Mesendoderm (in vitro differentiated cells): ENCODE data around the gene CABP2.

Experiments used
- DNase-seq: peaks from one replicate; pipeline ENCODE4 v3.0.0; 2013
- H2AK5ac ChIP-seq: 2 replicates; pipeline ENCODE4 v1.6.1; 2013; ENCODE audit warnings: low read length, inconsistent platforms
- H2BK120ac ChIP-seq: 2 replicates; pipeline ENCODE4 v1.6.1; 2013; ENCODE audit warnings: low read depth, mild to moderate bottlenecking, low read length, moderate library complexity, mixed read lengths
- H2BK15ac ChIP-seq: replicated peaks from 2 replicates; pipeline ENCODE4 v1.6.1; 2013; ENCODE audit warnings: low read depth, mild to moderate bottlenecking, moderate library complexity
- H2BK5ac ChIP-seq: 2 replicates; pipeline ENCODE4 v1.6.1; 2013; ENCODE audit warnings: low read length, inconsistent platforms
- H3K18ac ChIP-seq: 2 replicates; pipeline ENCODE4 v1.6.1; 2013; ENCODE audit warnings: mild to moderate bottlenecking, low read length, mixed read lengths
- H3K23ac ChIP-seq: one replicate; pipeline ENCODE4 v1.6.1; 2013; ENCODE audit warnings: low read length
- H3K27ac ChIP-seq: 2 replicates; pipeline ENCODE4 v1.5.1; 2013; ENCODE audit warnings: low read depth, mild to moderate bottlenecking, inconsistent platforms, low read length, moderate library complexity
- H3K27me3 ChIP-seq: 2 replicates; pipeline ENCODE4 v1.6.1; 2013; ENCODE audit warnings: low read length, control low read depth, mild to moderate bottlenecking, inconsistent platforms; ENCODE audit not compliant: insufficient read depth, poor library complexity
- H3K36me3 ChIP-seq: 2 replicates; pipeline ENCODE4 v1.6.1; 2013; ENCODE audit warnings: low read length, inconsistent platforms; ENCODE audit not compliant: control insufficient read depth, insufficient read depth
- H3K4ac ChIP-seq: one replicate; pipeline ENCODE4 v1.6.1; 2013; ENCODE audit warnings: low read depth, mild to moderate bottlenecking, low read length, moderate library complexity
- H3K4me1 ChIP-seq: 2 replicates; pipeline ENCODE4 v1.6.1; 2013; ENCODE audit warnings: low read depth, low read length, inconsistent platforms; ENCODE audit not compliant: control insufficient read depth
- H3K4me2 ChIP-seq: 2 replicates; pipeline ENCODE4 v1.6.1; 2013; ENCODE audit warnings: low read length
- H3K4me3 ChIP-seq: 2 replicates; pipeline ENCODE4 v1.5.1; 2013; ENCODE audit warnings: mild to moderate bottlenecking, low read length
- H3K56ac ChIP-seq: one replicate; pipeline ENCODE4 v1.6.1; 2013; ENCODE audit warnings: low read length
- H3K79me1 ChIP-seq: 2 replicates; pipeline ENCODE4 v1.6.1; 2013; ENCODE audit warnings: low read length, inconsistent platforms
- H3K79me2 ChIP-seq: 2 replicates; pipeline ENCODE4 v1.6.1; 2013; ENCODE audit warnings: mild to moderate bottlenecking, low read length; ENCODE audit not compliant: control insufficient read depth, insufficient read depth
- H3K9ac ChIP-seq: 2 replicates; pipeline ENCODE4 v1.6.1; 2013; ENCODE audit warnings: low read length, inconsistent platforms
- H4K5ac ChIP-seq: one replicate; pipeline ENCODE4 v1.6.1; 2013; ENCODE audit warnings: low read length
- H4K8ac ChIP-seq: one replicate; pipeline ENCODE4 v1.6.1; 2013; ENCODE audit warnings: low read depth, mild to moderate bottlenecking, control low read depth, low read length, moderate library complexity
- WGBS: extraction: QIAGEN DNeasy Blood & Tissue Kit; methylation state at CpG from one replicate; pipeline ENCODE4 v1.1.7; 2013; ENCODE audit warnings: low lambda C conversion rate, missing lambda C conversion rate; ENCODE audit not compliant: insufficient coverage; ENCODE audit errors: extremely low coverage; 5-methylcytosine and 5-hydroxymethylcytosine counted together

CABP2 gene

GRCh38 chr11:67494371-67495233 is 28.6 kb downstream of the CABP2 start:
- no peaks in the 10 kb centered on the region for H3K4me1 ChIP-seq
- H3K36me3 ChIP-seq = peaks cover 6% of the 10 kb centered on the region
- H4K8ac ChIP-seq = no peak overlapping the region
- no peak overlapping the region for H3K18ac ChIP-seq
- H2BK15ac ChIP-seq = no peak overlapping the region
- H3K56ac ChIP-seq = no peak overlapping the region
- no peak overlapping the region for H3K27ac ChIP-seq
- H2BK120ac ChIP-seq = no peak overlapping the region
- WGBS = no CpG with 5 or more reads among the region's 59 CpGs
- H2BK5ac ChIP-seq = no peak overlapping the region
- no peak overlapping the region for H4K5ac ChIP-seq
- H3K4me2 ChIP-seq = no peak overlapping the region
- no peak overlapping the region for H3K4ac ChIP-seq
- no peaks in the 10 kb centered on the region for H3K27me3 ChIP-seq
- no peak overlapping the region for H2AK5ac ChIP-seq
- no peak for DNase-seq
- no peak overlapping the region for H3K4me3 ChIP-seq
- no peaks in the 10 kb centered on the region for H3K79me2 ChIP-seq
- H3K79me1 ChIP-seq = no peaks in the 10 kb centered on the region
- no peak overlapping the region for H3K9ac ChIP-seq
- no peak overlapping the region for H3K23ac ChIP-seq

DNA sequence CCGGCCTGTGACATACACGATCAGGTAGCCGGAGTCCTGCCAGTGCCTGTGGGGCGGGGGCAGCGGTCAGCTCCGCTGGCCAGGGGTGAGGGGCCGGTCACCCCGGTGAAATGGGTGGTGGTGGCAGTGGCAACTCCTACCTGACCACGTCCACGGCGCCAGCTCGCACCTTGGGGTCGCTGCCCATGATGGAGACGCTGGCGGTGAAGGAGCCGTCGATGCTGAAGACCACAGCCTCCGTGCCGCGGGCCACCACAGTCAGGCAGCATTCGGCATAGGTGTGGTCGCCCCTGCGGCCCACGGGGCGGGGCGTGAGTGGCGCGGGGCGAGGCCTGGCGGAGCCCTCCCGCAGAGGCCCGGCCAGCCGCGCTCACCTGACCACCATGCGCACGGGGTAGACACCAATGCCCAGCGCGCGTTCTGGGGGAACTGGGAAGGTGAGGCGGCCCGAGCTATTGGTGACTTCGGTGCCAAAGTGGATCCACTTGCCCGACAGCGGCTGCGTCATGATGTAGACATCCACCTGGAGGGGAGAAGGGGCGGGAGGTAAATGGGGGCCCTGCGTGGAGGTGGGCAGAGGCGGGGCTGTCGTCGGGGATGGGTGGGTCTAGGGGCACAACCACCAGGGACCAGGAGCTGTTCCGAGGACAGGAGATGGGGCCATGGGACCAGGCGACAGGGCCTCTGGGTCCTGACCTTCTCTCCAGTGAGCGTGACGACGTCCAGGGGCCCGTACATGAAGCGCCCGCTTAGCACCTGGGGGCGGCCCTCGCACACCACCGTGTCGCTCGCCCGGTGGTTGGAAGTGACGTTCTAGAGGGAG is 29.5 kb downstream of the CABP2 start:
- H3K4me1 ChIP-seq = no peaks in the 10 kb centered on the region
- DNase-seq = no peak

GRCh38 chr11:67492801-67493547 is 30.3 kb downstream of the CABP2 start:
- H3K36me3 ChIP-seq = peaks cover 6% of the 10 kb centered on the region

More for the DNA sequence above, 29.5 kb downstream of the CABP2 start:
- H3K27ac ChIP-seq = no peak overlapping the region
- no peak overlapping the region for H4K8ac ChIP-seq
- no CpG with 5 or more reads among the region's 65 CpGs for WGBS
- H2BK15ac ChIP-seq = no peak overlapping the region
- H3K36me3 ChIP-seq = peaks cover 6% of the 10 kb centered on the region
- no peak overlapping the region for H3K9ac ChIP-seq
- H3K18ac ChIP-seq = no peak overlapping the region
- H2AK5ac ChIP-seq = no peak overlapping the region
- no peaks in the 10 kb centered on the region for H3K79me1 ChIP-seq
- H3K23ac ChIP-seq = no peak overlapping the region
- no peak overlapping the region for H2BK5ac ChIP-seq
- no peaks in the 10 kb centered on the region for H3K27me3 ChIP-seq
- H3K4me2 ChIP-seq = no peak overlapping the region
- H2BK120ac ChIP-seq = no peak overlapping the region
- no peak overlapping the region for H3K56ac ChIP-seq
- no peaks in the 10 kb centered on the region for H3K79me2 ChIP-seq
- H3K4ac ChIP-seq = no peak overlapping the region
- H3K4me3 ChIP-seq = no peak overlapping the region
- H4K5ac ChIP-seq = no peak overlapping the region

DNA sequence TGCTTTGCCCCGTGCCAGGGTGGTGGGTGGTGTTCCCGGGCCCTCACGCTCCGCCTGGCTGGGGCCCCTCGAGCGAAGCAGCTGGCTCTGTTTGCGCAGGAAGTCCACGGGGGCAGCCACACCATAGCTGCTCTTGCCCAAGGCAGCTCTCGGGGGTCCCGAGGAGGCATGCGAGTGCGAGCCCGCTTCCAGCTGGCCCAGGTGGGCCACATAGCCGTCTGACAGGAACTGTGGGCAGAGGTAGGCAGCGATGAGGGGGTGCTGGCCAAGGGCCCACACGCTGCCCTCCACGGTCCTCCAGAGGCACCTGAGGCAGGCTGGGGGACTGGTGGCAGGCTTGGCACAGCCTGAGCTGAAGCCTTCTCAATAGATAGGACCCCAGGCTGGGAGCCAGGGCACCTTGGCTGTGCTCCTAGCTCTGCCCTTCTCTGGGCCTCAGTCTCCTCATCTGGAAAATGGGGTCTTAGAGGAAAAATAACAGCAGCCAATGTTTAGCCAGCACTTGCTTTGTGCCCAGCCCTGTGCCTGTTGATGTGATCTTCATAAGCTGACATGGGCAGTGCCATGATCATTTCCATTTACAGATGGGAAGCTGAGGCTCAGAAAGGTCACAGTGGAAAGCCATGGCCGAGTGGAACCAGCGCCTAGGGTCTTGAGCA is 31.0 kb downstream of the CABP2 start:
- Histone ChIP-seq H3K23ac (no peak overlapping the region), H4K8ac (no peak overlapping the region), H3K36me3 (peaks cover 6% of the 10 kb centered on the region)

More at GRCh38 chr11:67492801-67493547, 30.3 kb downstream of the CABP2 start:
- H3K27me3 ChIP-seq = no peaks in the 10 kb centered on the region
- H4K8ac ChIP-seq = no peak overlapping the region
- no peak overlapping the region for H2AK5ac ChIP-seq
- no peaks in the 10 kb centered on the region for H3K79me1 ChIP-seq
- H3K56ac ChIP-seq = no peak overlapping the region
- no peak overlapping the region for H3K9ac ChIP-seq
- H3K4me3 ChIP-seq = no peak overlapping the region
- no peak overlapping the region for H2BK5ac ChIP-seq
- H3K79me2 ChIP-seq = no peaks in the 10 kb centered on the region
- H3K4ac ChIP-seq = no peak overlapping the region
- H2BK15ac ChIP-seq = no peak overlapping the region
- no CpG with 5 or more reads among the region's 46 CpGs for WGBS
- no peaks in the 10 kb centered on the region for H3K4me1 ChIP-seq
- H3K23ac ChIP-seq = no peak overlapping the region
- H4K5ac ChIP-seq = no peak overlapping the region
- H2BK120ac ChIP-seq = no peak overlapping the region
- no peak for DNase-seq
- no peak overlapping the region for H3K27ac ChIP-seq
- no peak overlapping the region for H3K18ac ChIP-seq
- no peak overlapping the region for H3K4me2 ChIP-seq

GRCh38 chr11:67491276-67492068 is 31.8 kb downstream of the CABP2 start:
- Histone ChIP-seq H3K9ac (no peak overlapping the region), H3K4me3 (no peak overlapping the region), H3K27me3 (no peaks in the 10 kb centered on the region), H2AK5ac (no peak overlapping the region), H3K79me2 (no peaks in the 10 kb centered on the region), H3K23ac (no peak overlapping the region), H3K4me1 (no peaks in the 10 kb centered on the region), H4K8ac (no peak overlapping the region), H3K4me2 (no peak overlapping the region), H3K27ac (no peak overlapping the region), H3K36me3 (peaks cover 6% of the 10 kb centered on the region), H3K18ac (no peak overlapping the region), H3K79me1 (no peaks in the 10 kb centered on the region), H2BK5ac (no peak overlapping the region), H2BK120ac (no peak overlapping the region), H3K4ac (no peak overlapping the region), H2BK15ac (no peak overlapping the region), H4K5ac (no peak overlapping the region), H3K56ac (no peak overlapping the region)
- no peak for DNase-seq
- WGBS = no CpG with 5 or more reads among the region's 24 CpGs

More for the DNA sequence above, 31.0 kb downstream of the CABP2 start:
- WGBS = no CpG with 5 or more reads among the region's 19 CpGs
- DNase-seq = no peak
- H3K9ac ChIP-seq = no peak overlapping the region
- H3K56ac ChIP-seq = no peak overlapping the region
- H4K5ac ChIP-seq = no peak overlapping the region
- no peaks in the 10 kb centered on the region for H3K27me3 ChIP-seq
- no peak overlapping the region for H2BK5ac ChIP-seq
- H3K4ac ChIP-seq = no peak overlapping the region
- H2BK15ac ChIP-seq = no peak overlapping the region
- H2AK5ac ChIP-seq = no peak overlapping the region
- H3K79me2 ChIP-seq = no peaks in the 10 kb centered on the region
- H2BK120ac ChIP-seq = no peak overlapping the region
- no peaks in the 10 kb centered on the region for H3K79me1 ChIP-seq
- H3K4me3 ChIP-seq = no peak overlapping the region
- H3K4me2 ChIP-seq = no peak overlapping the region
- no peaks in the 10 kb centered on the region for H3K4me1 ChIP-seq
- no peak overlapping the region for H3K27ac ChIP-seq
- H3K18ac ChIP-seq = no peak overlapping the region
